Liver (tissue), 9 donors: ENCODE results near the gene TGM2. TPM values are rescaled to one million over a fixed set of nuclear protein-coding genes. Genes with fewer than 3 reads are reported as not detected.

Source experiments
- DNase-seq: peaks from one replicate; pipeline ENCODE4 v3.0.0-alpha.2; 2017; ENCODE audit warnings: low spot score
- H3K27ac ChIP-seq, 2 donors: one replicate each; pipeline ENCODE4 v1.7.0; 2013; ENCODE audit warnings: inconsistent platforms in 2 of 2, low read length in 2 of 2, control low read depth in 1 of 2, low read depth in 1 of 2, mild to moderate bottlenecking in 1 of 2
- H3K27me3 ChIP-seq, 4 donors: one replicate each; pipeline versions ENCODE4 v1.6.1 to v1.7.0; 2013; ENCODE audit warnings: low read length in 3 of 4, inconsistent platforms in 1 of 4, mild to moderate bottlenecking in 1 of 4, moderate library complexity in 1 of 4; ENCODE audit not compliant: control insufficient read depth in 4 of 4, insufficient read depth in 4 of 4
- H3K36me3 ChIP-seq, 4 donors: one replicate each; pipeline versions ENCODE4 v1.6.1 to v1.7.0; 2013; ENCODE audit warnings: low read length in 3 of 4, mild to moderate bottlenecking in 3 of 4, low read depth in 1 of 4, moderate library complexity in 1 of 4; ENCODE audit not compliant: control insufficient read depth in 4 of 4, insufficient read depth in 3 of 4
- H3K4me1 ChIP-seq, 4 donors: one replicate each; pipeline versions ENCODE4 v1.6.1 to v1.7.0; 2013; ENCODE audit warnings: low read length in 3 of 4, mild to moderate bottlenecking in 3 of 4, moderate library complexity in 1 of 4; ENCODE audit not compliant: control insufficient read depth in 4 of 4, insufficient read depth in 4 of 4
- H3K4me3 ChIP-seq, 3 donors: one replicate each; pipeline versions ENCODE4 v1.6.1 to v1.7.0; 2013; ENCODE audit warnings: low read length in 3 of 3, control low read depth in 1 of 3, low read depth in 1 of 3, mild to moderate bottlenecking in 1 of 3
- H3K9ac ChIP-seq, 2 donors: one replicate each; pipeline ENCODE4 v1.7.0; 2013; ENCODE audit warnings: low read length in 2 of 2, mild to moderate bottlenecking in 2 of 2, moderate library complexity in 2 of 2, control low read depth in 1 of 2, low read depth in 1 of 2
- H3K9me3 ChIP-seq, 4 donors: one replicate each; pipeline versions ENCODE4 v1.6.1 to v1.7.0; 2013; ENCODE audit warnings: low read length in 3 of 4; ENCODE audit not compliant: control insufficient read depth in 4 of 4
- CTCF ChIP-seq: fragments of 150-350 bp; IDR thresholded peaks from 2 replicates; pipeline ENCODE4 v1.5.1; 2017; ENCODE audit warnings: improper control_type of control experiment, low read depth, low read length; ENCODE audit not compliant: missing input control
- GABPA ChIP-seq, 2 donors: IDR thresholded peaks in 1 of 2; conservative IDR thresholded peaks in 1 of 2; 2 replicates each; pipeline ENCODE4 v1.6.1; 2016; ENCODE audit warnings: antibody characterized with exemption in 2 of 2, mild to moderate bottlenecking in 1 of 2, moderate library complexity in 1 of 2
- HNF4A ChIP-seq, 2 donors: conservative IDR thresholded peaks; 2 replicates each; pipeline ENCODE4 v1.6.1; 2016; ENCODE audit warnings: antibody characterized with exemption in 2 of 2, mild to moderate bottlenecking in 2 of 2
- JUND ChIP-seq, 2 donors: IDR thresholded peaks; 2 replicates each; pipeline ENCODE4 v1.6.1; 2016; ENCODE audit warnings: antibody characterized with exemption in 2 of 2
- MAX ChIP-seq: IDR thresholded peaks from 2 replicates; pipeline ENCODE4 v1.6.1; 2016; ENCODE audit warnings: antibody characterized with exemption
- NR2F2 ChIP-seq: IDR thresholded peaks from 2 replicates; pipeline ENCODE4 v1.6.1; 2016; ENCODE audit warnings: antibody characterized with exemption
- REST ChIP-seq: IDR thresholded peaks from 2 replicates; pipeline ENCODE4 v1.6.1; 2016; ENCODE audit warnings: antibody characterized with exemption, mild to moderate bottlenecking
- RXRA ChIP-seq, 2 donors: IDR thresholded peaks; 2 replicates each; pipeline ENCODE4 v1.6.1; 2017 to 2018; ENCODE audit warnings: antibody characterized with exemption in 2 of 2, mild to moderate bottlenecking in 1 of 2
- SP1 ChIP-seq: IDR thresholded peaks from 2 replicates; pipeline ENCODE4 v1.6.1; 2018; ENCODE audit warnings: antibody characterized with exemption, mild to moderate bottlenecking
- ZBTB33 ChIP-seq: IDR thresholded peaks from 2 replicates; pipeline ENCODE4 v1.6.1; 2016; ENCODE audit warnings: antibody characterized with exemption
- WGBS: extraction: QIAGEN DNeasy Blood & Tissue Kit; methylation state at CpG from one replicate; pipeline ENCODE4 v1.1.7; 2013; 5-methylcytosine and 5-hydroxymethylcytosine counted together
- polyA plus RNA-seq, 2 donors: library from polyadenylated mRNA; stranded (reverse) in 1 of 2; unstranded in 1 of 2; fragments of 200-250 nt in 1 of 2; fragments of >200 nt in 1 of 2; fragmentation: Nextera tagmentation in 1 of 2; extraction: Ambion mirVana in 1 of 2; gene quantifications; one replicate each; pipeline versions ENCODE4 v1.2.1 to v1.2.3, GENCODE V29; 2013 to 2015
- total RNA-seq, 2 donors: library from RNA; depleted of rRNA; stranded (reverse); fragments of >200 nt; gene quantifications; one replicate each; pipeline ENCODE4 v1.2.3, GENCODE V29; 2014
- donor health status: healthy.
- donor health status: healthy.
- donor health status: healthy.
- donor health status: healthy.
- donor health status: healthy.

TGM2 gene
- total and polyA plus RNA-seq, 4 donors = 106 to 375 (median 190) TPM

DNA sequence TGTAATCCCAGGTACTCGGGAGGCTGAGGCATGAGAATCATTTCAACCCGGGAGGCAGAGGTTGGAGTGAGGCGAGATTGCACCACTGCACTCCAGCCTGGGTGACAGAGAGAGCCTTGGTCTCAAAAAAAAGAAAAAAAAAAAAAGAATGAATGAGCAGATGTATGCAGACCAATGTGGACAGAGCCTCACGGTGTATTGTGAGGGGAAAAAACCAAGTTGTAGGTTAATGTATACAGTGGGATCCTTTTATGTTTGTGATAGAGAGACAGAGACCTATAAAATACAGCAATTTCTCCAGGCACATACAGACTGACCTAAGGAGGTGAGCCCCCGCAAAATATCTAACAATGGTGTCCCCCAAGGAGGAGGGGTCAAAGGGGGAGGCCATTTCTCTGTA is 11.7 kb downstream of the TGM2 start:
- no peak for DNase-seq
- peak overlapping the region; percentile 89 to 95 for H3K27ac ChIP-seq
- peaks cover 3 to 83% (median 70%) of the 10 kb centered on the region in 4 donors for H3K4me1 ChIP-seq
- H3K36me3 ChIP-seq = peaks cover 7 to 62% (median 43%) of the 10 kb centered on the region in 4 donors
- H3K27me3 ChIP-seq = no peaks in the 10 kb centered on the region
- 82% methylated on average over 5 of the region's 5 CpGs for WGBS
- H3K9ac ChIP-seq = no peak overlapping the region
- no peak overlapping the region for H3K4me3 ChIP-seq
- no peaks in the 10 kb centered on the region for H3K9me3 ChIP-seq
- TF ChIP-seq NR2F2 = no peak

GRCh38 chr20:38152621-38153221 is 12.3 kb downstream of the TGM2 start:
- WGBS = 5% methylated on average over 22 of the region's 22 CpGs

More at GRCh38 chr20:38152621-38153221, 12.3 kb downstream of the TGM2 start:
- Histone ChIP-seq H3K27me3 (no peaks in the 10 kb centered on the region), H3K27ac (peak overlapping the region; percentile 89 to 95), H3K4me1 (peaks cover 3 to 82% (median 71%) of the 10 kb centered on the region in 4 donors), H3K36me3 (peaks cover 7 to 63% (median 46%) of the 10 kb centered on the region in 4 donors), H3K4me3 (no peak overlapping the region), H3K9me3 (no peaks in the 10 kb centered on the region), H3K9ac (peak overlapping the region in 1 of 2 donors; percentile 26)
- DNase-seq = peak; percentile 70
- TF ChIP-seq REST = no peak
- TF ChIP-seq HNF4A (conservative IDR thresholded peaks at IDR 0.05) = peak in 1 of 2 donors; percentile 6
- TF ChIP-seq JUND (IDR thresholded peaks at IDR 0.05) = peak in 1 of 2 donors; percentile 25
- TF ChIP-seq CTCF = no peak
- TF ChIP-seq ZBTB33 = peak; percentile 50
- peak; percentile 82 for TF ChIP-seq SP1
- peak; percentile 58 to 70 for TF ChIP-seq RXRA (IDR thresholded peaks at IDR 0.05)
- peak in 1 of 2 donors; percentile 15 for TF ChIP-seq GABPA (IDR thresholded peaks at IDR 0.05 in 1 of 2, conservative IDR thresholded peaks at IDR 0.05 in 1 of 2)
- peak; percentile 70 for TF ChIP-seq MAX
